ENCODE results near the gene DDHD1.
A peak's percentile ranks its signal among the peaks of the same experiment; 100 is the strongest.
"Not testable (repeated sequence)": the region's sequence is repeated elsewhere in the genome, so short reads cannot be mapped to it uniquely, and the experiment has no call there.

Gene DDHD1

DNA sequence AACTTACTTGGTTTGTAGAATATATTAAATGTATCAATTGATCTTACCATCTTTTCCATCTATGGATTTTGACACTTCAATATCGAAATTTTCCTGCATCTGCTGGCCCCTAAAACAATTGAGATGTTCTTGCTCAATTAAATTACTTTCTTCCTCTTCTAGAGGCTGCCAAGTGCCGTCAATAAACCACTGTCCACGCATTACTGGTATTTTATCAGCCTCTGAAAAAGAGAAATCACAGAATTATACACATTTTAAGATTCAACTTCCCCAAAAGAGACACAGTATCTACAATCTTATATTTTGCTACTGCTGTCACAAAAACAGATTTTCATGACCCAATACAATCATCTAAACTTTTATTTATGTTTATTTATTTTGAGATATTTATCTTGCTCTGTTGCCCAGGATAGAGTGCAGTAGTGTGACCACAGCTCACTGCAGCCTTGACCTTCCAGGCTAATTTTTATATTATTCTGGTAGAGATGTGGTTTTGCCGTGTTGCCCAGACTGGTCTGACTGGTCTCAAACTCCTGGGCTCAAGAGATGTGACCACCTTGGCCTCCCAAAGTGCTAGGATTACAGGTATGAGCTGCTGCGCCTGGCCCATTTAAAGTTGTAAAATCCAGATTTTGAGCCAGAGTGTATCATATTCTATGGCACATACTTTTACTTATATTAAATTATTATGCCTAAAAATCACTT is 49.3 kb downstream of the DDHD1 start:
- DNase-seq: no peak

- DNase-seq: peak; percentile 49
These were observed 59.9 kb downstream of the DDHD1 start for GRCh38 chr14:53093206-53093605.

DNA sequence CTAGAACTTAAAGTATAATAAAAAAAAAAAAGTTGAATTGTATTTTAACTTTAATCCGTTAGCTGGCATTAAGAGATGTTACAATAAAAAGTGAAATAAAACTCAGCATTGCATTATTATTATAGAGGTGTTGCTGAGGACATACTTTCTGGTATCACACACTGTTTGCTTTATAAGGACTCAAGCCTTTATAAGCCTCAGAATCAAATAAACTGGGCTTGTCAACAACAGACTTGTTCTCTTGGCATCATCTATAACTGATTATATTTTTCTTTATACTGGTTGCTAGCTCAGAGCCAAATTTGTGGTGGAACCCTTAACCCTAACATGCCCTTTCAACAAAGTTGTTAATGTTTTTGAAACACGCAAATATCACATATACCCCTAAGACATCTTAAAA is 62.3 kb downstream of the DDHD1 start:
- no peak for DNase-seq

- not testable (repeated sequence) for DNase-seq
These were observed 68.2 kb downstream of the DDHD1 start for GRCh38 chr14:53084954-53085353.

DNA sequence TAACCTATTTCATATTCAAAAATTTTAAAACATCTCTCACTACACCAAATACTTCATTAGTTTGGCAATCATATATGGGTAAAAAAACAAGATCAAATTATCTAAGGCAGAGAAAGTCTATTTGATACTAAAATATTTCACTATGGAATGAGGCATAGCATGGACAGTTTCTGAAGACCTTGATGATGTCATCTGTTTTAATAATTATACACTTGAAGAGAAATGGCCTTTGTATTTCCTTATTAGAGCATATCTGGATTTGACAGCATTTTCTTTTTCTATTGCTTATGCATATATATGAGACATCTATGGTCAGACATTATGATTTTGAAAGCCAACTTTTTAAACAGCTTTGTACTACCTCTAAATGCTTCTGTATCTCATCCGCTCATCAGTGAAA is 88.6 kb downstream of the DDHD1 start:
- no peak for DNase-seq

DNA sequence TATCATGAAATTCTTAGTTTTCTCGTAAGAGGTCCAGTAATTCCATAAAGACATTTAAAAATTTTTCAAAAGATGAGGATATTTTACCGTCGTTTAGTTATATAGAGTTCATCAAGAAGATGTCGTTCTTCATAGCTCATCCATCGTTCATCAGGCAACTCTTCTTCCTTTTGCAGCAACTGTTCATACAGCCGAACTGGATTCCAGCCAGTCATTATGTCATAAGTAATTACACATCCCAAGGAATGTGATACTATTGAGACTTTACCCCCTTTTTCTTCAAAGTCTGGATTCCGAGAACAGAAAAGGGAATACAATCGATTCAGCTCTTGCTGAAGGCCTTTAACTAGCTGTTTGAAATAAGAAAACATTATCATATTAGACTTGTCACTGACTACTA is 90.3 kb downstream of the DDHD1 start:
- DNase-seq: peak; percentile 56

GRCh38 chr14:53060046-53060445 is 93.1 kb downstream of the DDHD1 start:
- DNase-seq: peak; percentile 14

GRCh38 chr14:53055003-53055402 is 98.1 kb downstream of the DDHD1 start:
- DNase-seq: peak; percentile 60

DNA sequence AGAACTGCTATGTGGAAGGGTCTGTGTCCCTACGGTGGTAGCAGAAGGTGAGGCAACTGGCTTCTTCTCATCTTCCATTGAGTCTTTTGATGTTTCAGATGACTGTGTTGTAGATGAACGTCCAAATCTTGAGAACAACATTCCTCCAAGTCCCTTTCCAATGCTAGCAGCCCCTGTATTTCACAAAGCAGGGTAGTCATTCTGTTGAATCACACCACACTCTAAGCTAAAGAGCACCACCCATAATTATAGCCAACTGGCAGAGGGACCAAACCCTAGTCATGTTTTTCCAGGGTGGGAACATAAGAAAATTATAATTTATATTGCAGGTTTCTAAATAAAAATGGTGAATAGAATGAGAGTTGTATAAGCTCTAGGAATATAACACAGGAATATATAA is 98.7 kb downstream of the DDHD1 start:
- peak; percentile 58 for DNase-seq

DNA sequence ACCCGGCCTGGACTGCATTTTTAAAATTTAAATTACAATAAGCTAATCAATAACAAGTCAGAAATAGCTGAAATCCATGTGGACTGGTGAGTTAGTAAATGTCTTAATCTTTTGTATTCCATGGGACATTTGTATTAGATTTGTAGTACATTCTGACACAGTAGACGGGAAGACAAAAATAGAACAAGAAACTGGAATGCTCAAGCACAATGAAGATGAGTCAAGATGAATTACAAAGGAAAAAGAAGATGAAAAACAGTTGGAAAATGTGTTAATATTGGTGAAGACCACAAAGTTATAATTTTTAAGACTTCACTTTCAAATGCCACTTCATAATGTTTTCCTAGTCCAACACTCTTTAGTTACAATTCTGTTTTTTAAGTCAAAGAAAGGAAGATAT is 104.5 kb downstream of the DDHD1 start:
- DNase-seq: peak; percentile 53

GRCh38 chr14:53047307-53048069 is 105.6 kb downstream of the DDHD1 start:
- DNase-seq: peak; percentile 64

DNA sequence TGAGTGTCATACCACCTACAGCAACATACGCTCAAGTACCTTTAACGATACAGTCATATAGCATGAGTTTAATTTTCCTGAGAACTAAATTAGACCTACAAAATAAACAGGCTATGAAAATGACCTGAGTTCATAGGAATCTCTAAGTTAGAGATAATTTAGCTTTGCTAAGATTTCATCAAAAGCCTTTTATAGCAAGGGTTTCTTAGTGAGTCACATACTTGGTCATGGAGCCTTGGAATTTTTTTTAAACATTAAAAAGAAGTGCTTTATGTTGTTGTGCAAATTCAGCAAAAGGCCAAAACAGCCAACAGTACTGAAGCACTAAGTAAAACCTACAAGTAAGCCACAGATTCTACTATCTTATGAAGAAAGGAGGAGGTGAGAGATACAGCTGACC is 108.6 kb downstream of the DDHD1 start:
- DNase-seq: peak; percentile 85

DNA sequence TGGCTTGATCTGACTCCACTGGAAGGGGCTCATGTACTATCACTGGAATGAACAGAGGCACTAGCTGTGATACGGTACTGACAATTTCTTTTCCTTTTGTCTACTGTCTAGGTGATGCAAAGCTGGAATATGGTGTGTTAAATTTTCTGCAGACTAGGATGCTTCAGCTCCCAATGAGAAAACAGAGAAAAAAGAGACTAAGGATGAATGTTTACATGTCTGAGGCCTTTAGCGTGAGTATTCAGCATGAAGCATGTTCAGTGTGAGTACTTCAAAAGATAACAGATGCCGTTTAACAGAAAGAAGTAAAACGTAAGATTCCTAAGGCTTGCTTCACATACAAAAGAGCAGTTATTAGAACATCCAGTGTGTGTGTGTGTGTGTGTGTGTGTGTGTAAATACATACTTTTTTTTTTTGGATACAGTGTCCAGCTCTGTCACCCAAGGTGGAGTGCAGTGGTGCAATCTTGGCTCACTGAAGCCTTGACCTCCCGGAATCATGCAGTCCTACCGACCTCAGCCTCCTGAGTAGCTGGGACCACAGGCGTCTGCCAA is 110.0 kb downstream of the DDHD1 start:
- DNase-seq: no peak

GRCh38 chr14:53042480-53042879 is 110.6 kb downstream of the DDHD1 start:
- peak; percentile 23 for DNase-seq

DNA sequence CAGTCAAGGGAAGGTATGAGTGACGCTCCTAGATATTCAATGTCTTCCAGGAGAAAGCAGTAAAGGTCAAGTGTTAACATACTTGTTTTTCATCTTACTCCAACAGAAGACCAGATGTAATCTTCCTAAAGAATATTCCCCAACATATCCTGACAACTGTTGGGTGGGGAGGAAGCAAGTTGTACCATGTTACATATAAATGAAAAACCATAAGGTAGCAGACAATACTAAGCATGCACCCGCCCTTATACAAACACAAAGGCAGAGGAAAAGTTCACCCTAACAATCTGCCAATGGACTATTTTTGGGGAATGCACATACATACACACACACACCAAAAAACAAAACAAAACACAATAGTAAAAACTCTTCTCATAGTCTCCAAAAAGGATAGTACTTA is 112.1 kb downstream of the DDHD1 start:
- no peak for DNase-seq

GRCh38 chr14:53038629-53039028 is 114.5 kb downstream of the DDHD1 start:
- no peak for DNase-seq

DNA sequence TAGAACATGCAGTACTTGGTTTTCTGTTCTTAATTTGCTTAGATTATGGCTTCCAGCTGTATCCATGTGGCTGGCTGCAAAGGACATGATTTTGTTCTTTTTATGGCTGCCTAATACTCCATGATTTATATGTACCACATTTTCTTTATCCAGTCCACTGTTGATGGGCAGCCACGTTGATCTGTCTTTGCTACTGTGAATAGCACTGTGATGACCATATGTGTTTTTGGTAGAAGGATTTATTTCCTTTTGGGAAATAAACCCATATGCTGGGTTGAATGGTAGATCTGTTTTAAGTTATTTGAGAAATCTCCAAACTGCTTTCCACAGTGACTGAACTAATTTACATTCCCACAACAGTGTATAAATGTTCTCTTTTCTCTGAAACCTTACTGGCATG is 116.1 kb downstream of the DDHD1 start:
- no peak for DNase-seq

DNA sequence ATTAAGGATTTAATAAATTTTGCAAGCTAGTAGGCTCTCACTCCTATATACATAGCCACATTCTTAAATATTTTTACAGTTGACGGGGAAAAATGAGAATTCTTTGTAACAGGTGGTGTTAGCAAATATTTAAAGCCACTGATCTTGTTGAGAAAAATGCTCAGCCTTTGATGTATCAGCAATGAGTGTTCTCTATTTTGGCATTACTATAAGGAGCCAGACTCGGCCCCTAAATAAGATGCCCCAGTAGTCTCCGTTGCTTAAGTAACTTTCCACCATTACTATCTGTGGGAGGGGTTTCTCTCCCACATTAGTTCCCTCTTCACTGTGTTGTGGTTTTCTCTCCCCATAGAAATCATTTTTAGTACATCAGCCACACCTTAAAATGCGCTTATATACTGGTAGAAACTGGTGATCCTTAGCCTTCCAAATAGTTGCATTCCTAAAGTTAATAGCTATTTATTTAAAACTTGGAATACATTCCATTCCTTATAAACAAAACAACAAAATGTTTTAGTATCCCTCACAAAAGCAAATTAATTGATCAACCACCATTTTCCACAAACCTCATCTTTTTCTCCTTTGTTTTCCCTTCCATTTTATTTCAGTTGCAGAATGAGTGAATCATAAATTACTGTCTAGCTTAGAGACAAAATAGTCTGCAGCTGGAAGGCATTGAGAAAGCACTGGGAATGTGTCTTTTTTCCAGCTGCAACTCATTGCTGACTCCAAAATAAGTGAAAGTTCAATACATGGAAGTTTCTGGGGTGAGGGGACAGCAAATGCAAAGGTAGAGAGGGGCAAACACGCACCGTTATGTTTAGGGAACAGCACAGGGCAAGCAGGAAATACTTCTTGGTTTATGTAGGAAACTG is 117.5 kb downstream of the DDHD1 start:
- DNase-seq: peak; percentile 47

GRCh38 chr14:53034688-53035230 is 118.4 kb downstream of the DDHD1 start:
- no peak for DNase-seq

- DNase-seq: no peak
These were observed 119.1 kb downstream of the DDHD1 start for GRCh38 chr14:53034036-53034435.

DNA sequence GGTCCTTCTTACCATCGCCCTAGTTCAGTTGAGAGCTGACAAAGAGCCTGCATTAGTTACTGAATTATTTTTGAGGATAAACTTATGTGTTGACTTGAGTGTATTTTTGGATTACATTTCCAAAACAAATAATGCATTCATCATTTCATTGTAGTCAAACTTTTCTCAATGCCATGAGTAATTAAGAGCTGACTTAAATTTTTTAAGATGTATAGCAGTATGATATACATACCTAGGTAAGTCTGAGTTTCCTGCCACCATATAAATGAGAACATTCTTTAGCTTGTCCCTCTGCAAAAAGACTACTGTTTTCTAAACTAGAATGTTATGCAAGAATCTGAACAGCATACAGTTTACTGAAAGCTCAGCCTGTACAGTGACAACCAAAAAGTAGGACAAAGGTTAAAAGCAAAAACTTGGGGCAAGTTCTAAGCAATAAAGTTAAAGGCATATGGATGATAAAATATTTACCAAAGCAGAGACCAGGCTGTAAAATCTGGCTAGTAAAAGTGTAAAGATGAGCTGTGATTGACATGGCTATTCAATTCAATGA is 120.2 kb downstream of the DDHD1 start:
- DNase-seq: no peak

DNA sequence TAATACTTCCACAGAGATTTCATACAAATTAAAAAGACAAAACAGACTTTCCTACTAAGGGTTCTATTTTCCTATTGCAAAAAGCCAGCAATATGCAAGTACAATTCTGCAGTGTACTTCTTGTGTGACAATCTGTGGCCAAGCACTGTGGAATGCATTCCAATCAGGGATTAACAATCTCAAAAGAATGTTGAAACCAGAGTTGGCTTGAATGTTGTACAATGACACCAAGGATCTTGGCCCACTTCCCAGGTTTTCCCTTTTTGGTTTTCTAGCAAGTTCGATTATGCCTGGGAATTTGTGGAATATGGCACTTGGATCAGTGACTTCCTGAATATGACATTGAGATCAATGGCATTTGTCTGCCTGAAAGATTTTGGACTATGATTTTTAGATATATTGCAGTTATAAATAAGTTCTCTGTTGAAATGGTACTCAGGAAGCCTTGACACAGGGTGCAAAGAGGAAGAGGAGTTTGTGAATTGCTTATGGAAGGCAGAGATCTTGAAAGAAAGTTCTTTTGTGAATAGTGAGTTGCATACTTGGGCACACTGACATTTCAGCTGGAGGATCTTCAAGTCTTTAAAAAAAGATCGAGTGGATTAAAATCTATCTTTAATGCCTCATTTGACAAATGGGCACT is 120.8 kb downstream of the DDHD1 start:
- DNase-seq: peak; percentile 95
